Measurements from ENCODE around the gene ARPC5L.

Gene ARPC5L

DNA sequence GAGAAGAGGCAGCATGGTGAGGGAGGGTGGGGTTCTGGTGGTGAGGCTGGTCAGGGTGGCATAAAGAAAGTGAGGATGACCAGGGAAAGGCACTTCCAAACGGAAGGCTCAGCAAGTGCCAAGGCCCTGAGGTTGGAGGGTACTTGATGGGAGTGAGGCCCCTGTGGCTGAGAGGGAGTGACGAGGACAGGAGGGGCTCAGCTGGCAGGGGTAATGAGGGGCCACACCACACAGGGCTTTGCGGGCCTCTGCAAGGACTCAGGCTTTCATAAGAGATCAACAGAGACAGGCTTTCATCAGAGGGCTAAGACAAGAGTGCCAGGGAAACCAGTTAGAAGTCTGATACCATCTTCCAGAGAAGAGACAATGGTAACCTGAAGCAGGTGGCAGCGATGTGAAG, 23.6 kb downstream of the ARPC5L start:
- no peak overlapping the region for H3K27ac ChIP-seq (ENCODE audit: low read depth, low read length)

DNA sequence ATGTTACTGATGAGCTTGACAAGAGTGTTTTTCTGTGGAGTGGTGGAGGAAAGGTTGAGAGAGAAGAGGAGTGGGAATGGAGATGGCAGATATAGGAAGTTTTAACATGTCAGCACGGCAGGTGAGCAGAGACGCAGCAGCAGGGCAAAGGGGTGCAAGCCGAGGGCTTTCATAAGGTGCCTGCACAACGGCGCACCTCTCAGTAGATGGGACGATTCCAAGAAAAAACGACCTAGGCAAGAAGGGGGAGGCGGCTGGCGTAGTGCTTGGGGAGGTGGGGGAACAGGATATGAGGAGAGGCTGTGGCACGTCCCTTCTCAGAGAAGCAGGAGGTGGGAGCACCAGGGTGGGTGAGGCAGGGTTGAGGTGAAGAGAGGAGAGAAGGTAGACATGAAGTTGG, 24.5 kb downstream of the ARPC5L start:
- no peaks in the 10 kb centered on the region for H3K36me3 ChIP-seq (ENCODE audit: low read length)
- H4K20me1 ChIP-seq (ENCODE audit: low read depth, low read length), result no peaks in the 10 kb centered on the region
- TF ChIP-seq EZH2phosphoT487 (conservative IDR thresholded peaks at IDR 0.05; ENCODE audit: low read length), result no peak
- TF ChIP-seq, protein P1, sequence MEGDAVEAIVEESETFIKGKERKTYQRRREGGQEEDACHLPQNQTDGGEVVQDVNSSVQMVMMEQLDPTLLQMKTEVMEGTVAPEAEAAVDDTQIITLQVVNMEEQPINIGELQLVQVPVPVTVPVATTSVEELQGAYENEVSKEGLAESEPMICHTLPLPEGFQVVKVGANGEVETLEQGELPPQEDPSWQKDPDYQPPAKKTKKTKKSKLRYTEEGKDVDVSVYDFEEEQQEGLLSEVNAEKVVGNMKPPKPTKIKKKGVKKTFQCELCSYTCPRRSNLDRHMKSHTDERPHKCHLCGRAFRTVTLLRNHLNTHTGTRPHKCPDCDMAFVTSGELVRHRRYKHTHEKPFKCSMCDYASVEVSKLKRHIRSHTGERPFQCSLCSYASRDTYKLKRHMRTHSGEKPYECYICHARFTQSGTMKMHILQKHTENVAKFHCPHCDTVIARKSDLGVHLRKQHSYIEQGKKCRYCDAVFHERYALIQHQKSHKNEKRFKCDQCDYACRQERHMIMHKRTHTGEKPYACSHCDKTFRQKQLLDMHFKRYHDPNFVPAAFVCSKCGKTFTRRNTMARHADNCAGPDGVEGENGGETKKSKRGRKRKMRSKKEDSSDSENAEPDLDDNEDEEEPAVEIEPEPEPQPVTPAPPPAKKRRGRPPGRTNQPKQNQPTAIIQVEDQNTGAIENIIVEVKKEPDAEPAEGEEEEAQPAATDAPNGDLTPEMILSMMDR (IDR thresholded peaks at IDR 0.05; ENCODE audit: insufficient read depth, low read length, poor library complexity, severe bottlenecking), result no peak
- H3K4me3 ChIP-seq (ENCODE audit: insufficient read depth, low read length, poor library complexity, severe bottlenecking), result no peak overlapping the region
- H3F3A ChIP-seq (ENCODE audit: insufficient read depth), result no peaks in the 10 kb centered on the region
- H3K9me2 ChIP-seq (replicated peaks; ENCODE audit: insufficient read depth, low read length), result no peaks in the 10 kb centered on the region
- no peak overlapping the region for H3K9ac ChIP-seq (ENCODE audit: low read length)
- H3K27ac ChIP-seq (ENCODE audit: low read depth, low read length), result no peak overlapping the region
- H3K79me2 ChIP-seq (ENCODE audit: insufficient read depth, low read length), result no peaks in the 10 kb centered on the region
- no peak overlapping the region for H2AFZ ChIP-seq (ENCODE audit: low read depth, low read length, severe bottlenecking)
- no peak overlapping the region for H3K4me2 ChIP-seq (ENCODE audit: low read depth, low read length, poor library complexity, severe bottlenecking)
- H3K9me3 ChIP-seq (ENCODE audit: insufficient read depth, low read length), result no peaks in the 10 kb centered on the region
- H3K27me3 ChIP-seq (ENCODE audit: low read length), result no peaks in the 10 kb centered on the region

More for the DNA sequence above, 23.6 kb downstream of the ARPC5L start:
- Histone ChIP-seq H3K9me2 (replicated peaks; ENCODE audit: insufficient read depth, low read length) (no peaks in the 10 kb centered on the region), H3K4me2 (ENCODE audit: low read depth, low read length, poor library complexity, severe bottlenecking) (no peak overlapping the region), H3K36me3 (ENCODE audit: low read length) (no peaks in the 10 kb centered on the region), H3K4me3 (ENCODE audit: insufficient read depth, low read length, poor library complexity, severe bottlenecking) (no peak overlapping the region), H3K9ac (ENCODE audit: low read length) (no peak overlapping the region), H2AFZ (ENCODE audit: low read depth, low read length, severe bottlenecking) (no peak overlapping the region), H3K79me2 (ENCODE audit: insufficient read depth, low read length) (no peaks in the 10 kb centered on the region), H4K20me1 (ENCODE audit: low read depth, low read length) (no peaks in the 10 kb centered on the region), H3K27me3 (ENCODE audit: low read length) (no peaks in the 10 kb centered on the region), H3K9me3 (ENCODE audit: insufficient read depth, low read length) (no peaks in the 10 kb centered on the region), H3F3A (ENCODE audit: insufficient read depth) (no peaks in the 10 kb centered on the region)
- TF ChIP-seq, protein P1 (IDR thresholded peaks at IDR 0.05; ENCODE audit: insufficient read depth, low read length, poor library complexity, severe bottlenecking), result no peak
- TF ChIP-seq EZH2phosphoT487 (conservative IDR thresholded peaks at IDR 0.05; ENCODE audit: low read length), result no peak

DNA sequence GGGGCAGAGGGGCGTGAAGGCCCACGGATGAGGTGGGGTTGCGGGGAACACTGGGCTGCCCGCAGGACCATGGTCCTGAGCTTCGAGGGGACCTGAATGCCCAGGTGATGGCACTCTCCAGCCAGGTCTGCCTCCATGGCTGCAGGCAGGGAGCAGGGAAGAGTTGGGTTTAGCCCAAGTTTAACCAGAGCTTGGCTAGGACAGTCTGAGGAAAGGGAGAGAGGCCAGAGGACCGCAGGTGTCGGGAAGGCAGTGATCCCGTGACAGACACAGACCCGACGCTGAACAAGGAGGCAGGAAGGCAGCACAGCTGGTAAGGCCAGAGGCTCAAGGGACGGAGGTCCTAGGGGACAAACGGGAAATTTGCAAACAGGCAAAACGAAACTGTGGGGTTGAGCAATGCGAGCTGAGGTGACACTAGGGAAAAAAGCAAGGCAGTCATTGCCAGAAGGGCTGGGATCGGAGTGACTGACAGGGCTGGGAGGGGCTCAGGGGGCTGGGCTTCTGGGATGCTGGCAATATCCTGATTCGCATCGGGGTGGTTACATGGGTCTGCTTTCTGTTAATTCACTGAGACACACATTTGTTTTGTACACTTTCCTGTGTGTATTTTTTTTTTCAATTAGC, 25.0 kb downstream of the ARPC5L start:
- no peaks in the 10 kb centered on the region for H3F3A ChIP-seq (ENCODE audit: insufficient read depth)
- H3K4me2 ChIP-seq (ENCODE audit: low read depth, low read length, poor library complexity, severe bottlenecking), result no peak overlapping the region
- H3K4me3 ChIP-seq (ENCODE audit: insufficient read depth, low read length, poor library complexity, severe bottlenecking), result no peak overlapping the region
- TF ChIP-seq EZH2phosphoT487 (conservative IDR thresholded peaks at IDR 0.05; ENCODE audit: low read length), result no peak
- TF ChIP-seq, protein P1 (IDR thresholded peaks at IDR 0.05; ENCODE audit: insufficient read depth, low read length, poor library complexity, severe bottlenecking), result no peak
- no peaks in the 10 kb centered on the region for H3K9me3 ChIP-seq (ENCODE audit: insufficient read depth, low read length)
- no peaks in the 10 kb centered on the region for H3K27me3 ChIP-seq (ENCODE audit: low read length)
- no peaks in the 10 kb centered on the region for H3K9me2 ChIP-seq (replicated peaks; ENCODE audit: insufficient read depth, low read length)
- H3K79me2 ChIP-seq (ENCODE audit: insufficient read depth, low read length), result no peaks in the 10 kb centered on the region
- no peaks in the 10 kb centered on the region for H3K36me3 ChIP-seq (ENCODE audit: low read length)
- H3K27ac ChIP-seq (ENCODE audit: low read depth, low read length), result no peak overlapping the region
- H2AFZ ChIP-seq (ENCODE audit: low read depth, low read length, severe bottlenecking), result no peak overlapping the region
- no peaks in the 10 kb centered on the region for H4K20me1 ChIP-seq (ENCODE audit: low read depth, low read length)
- H3K9ac ChIP-seq (ENCODE audit: low read length), result no peak overlapping the region

All from SU-DHL-6 (cell line).